NCI-H1092 (cell line): ENCODE measurements around the gene HPGD.

Source experiments
- DNase-seq: peaks from one replicate; lab custom pipeline; 2025; lab: John Stamatoyannopoulos, UW

Gene HPGD

GRCh38 chr4:174474457-174475075 is 47.7 kb downstream of the HPGD start:
- no peak for DNase-seq

GRCh38 chr4:174467107-174467506 is 55.2 kb downstream of the HPGD start:
- no peak for DNase-seq

GRCh38 chr4:174464949-174465348 is 57.3 kb downstream of the HPGD start:
- no peak for DNase-seq

DNA sequence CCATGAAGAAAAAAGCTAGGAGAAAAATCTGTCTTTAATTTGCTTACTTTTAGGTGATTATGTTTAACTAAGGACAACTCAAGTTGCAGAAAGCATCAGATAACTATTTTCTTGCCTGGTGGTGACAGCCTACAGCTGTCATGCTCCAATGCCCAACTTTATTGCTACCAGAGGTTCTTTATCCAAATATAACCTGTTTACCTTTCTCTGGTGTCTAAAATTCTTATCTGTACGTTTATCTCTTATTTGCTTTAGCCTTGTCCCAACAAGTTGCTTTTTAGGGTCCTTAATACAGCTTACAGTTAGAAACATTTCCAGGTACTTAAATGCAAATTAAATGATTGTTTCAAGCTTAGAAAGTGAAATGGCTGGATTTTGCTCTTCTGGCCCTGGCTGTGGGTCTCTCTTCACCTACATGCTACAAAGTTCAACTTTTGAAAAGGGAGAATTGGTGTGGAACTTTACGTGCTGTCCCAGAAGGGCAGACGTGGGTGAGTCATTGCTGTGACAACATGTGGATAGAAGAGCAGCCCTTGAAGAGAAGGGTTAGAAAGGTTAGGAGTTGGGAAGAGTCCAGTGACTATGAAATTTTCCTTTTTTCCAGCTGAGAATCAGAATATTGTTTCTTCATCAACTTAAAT is 60.7 kb downstream of the HPGD start:
- no peak for DNase-seq

DNA sequence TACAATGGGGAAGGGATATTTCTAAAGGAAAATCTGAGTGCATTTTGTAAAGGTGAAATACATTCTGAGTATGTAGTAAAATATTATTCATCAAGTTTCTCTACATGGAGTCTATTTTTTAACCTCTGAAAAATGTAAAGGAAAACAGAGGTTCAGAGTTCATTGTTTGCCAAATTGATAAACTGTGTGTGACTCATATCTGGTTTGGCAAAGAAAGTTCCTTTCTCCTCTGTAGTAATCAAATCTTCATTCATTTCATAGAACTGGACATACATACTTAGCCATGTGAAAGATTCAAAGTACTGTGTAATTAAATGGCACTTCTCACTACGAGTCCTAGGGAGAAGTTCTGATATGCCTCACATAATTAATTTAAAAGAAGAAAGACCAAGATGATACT is 61.6 kb downstream of the HPGD start:
- DNase-seq = no peak

- no peak for DNase-seq
These were observed 64.8 kb downstream of the HPGD start for GRCh38 chr4:174457468-174457867.

- no peak for DNase-seq
These were observed 67.3 kb downstream of the HPGD start for GRCh38 chr4:174454815-174455473.

GRCh38 chr4:174451718-174452296 is 70.5 kb downstream of the HPGD start:
- no peak for DNase-seq

GRCh38 chr4:174450786-174451125 is 71.5 kb downstream of the HPGD start:
- DNase-seq = no peak

GRCh38 chr4:174449944-174450785 is 72.1 kb downstream of the HPGD start:
- no peak for DNase-seq

DNA sequence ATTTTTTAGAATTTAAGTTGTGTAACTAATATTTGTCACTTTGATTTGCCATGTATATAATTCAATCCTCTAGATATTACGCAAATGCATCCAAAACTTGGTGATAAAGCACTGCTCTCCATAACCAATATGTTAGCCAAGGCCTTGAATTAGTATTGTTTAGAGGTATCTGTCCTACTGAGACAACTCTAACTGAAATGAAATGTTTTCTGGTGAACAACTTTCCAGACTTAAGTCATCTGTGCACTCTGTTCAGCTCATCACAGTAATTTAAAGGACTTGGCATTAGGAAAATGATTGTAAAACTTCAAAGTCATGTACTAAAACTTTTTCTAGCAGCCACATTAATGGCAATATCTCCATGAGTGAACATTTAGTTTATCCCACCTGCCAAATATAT is 73.1 kb downstream of the HPGD start:
- no peak for DNase-seq

DNA sequence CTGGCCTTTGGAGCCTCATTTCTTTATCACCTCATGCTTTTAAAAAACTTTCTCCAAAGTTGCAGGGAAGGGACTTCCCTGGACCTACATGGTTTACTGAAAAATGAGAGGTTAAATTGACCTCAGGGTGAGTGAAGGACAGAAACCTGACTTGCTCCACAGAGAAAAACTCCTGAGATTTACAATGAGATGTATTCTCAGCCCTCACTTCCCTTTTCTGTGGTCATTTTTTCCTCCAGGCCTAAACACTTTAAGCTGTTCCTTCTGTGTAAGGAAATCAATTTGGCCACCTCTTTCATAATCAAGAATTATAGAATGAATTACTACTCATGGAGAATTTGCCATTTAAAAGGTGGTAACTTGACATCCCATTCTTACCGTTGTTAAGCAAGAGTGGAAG is 77.9 kb downstream of the HPGD start:
- DNase-seq = no peak
